Neural progenitor cell (in vitro differentiated cells): ENCODE measurements around the gene UBIAD1. TPM values are rescaled to one million over a fixed set of nuclear protein-coding genes. Genes with fewer than 3 reads are reported as not detected.

Experiments used
- DNase-seq: peaks from one replicate; pipeline ENCODE4 v3.0.0-alpha.2; 2016; ENCODE audit warnings: low spot score
- H2AFZ ChIP-seq: fragments of 200-600 bp; sonication (generic); replicated peaks from 2 replicates; pipeline ENCODE4 v1.6.1; 2016; ENCODE audit warnings: antibody characterized with exemption
- H3F3A ChIP-seq: fragments of 200-600 bp; sonication (generic); 2 replicates; pipeline ENCODE4 v1.6.1; 2016; ENCODE audit warnings: antibody characterized with exemption, low read depth
- H3K27ac ChIP-seq: fragments of 200-600 bp; sonication (generic); 2 replicates; pipeline ENCODE4 v1.5.1; 2016; ENCODE audit warnings: mild to moderate bottlenecking
- H3K27me3 ChIP-seq: fragments of 200-600 bp; sonication (generic); 2 replicates; pipeline ENCODE4 v1.6.1; 2016; ENCODE audit warnings: mild to moderate bottlenecking, moderate library complexity
- H3K36me3 ChIP-seq: fragments of 200-600 bp; sonication (generic); 2 replicates; pipeline ENCODE4 v1.5.1; 2016
- H3K4me1 ChIP-seq: fragments of 200-600 bp; sonication (generic); 2 replicates; pipeline ENCODE4 v1.6.1; 2016; ENCODE audit warnings: mixed run types
- H3K4me2 ChIP-seq: fragments of 200-600 bp; sonication (generic); 2 replicates; pipeline ENCODE4 v1.6.1; 2016
- H3K4me3 ChIP-seq: fragments of 200-600 bp; sonication (generic); 2 replicates; pipeline ENCODE4 v1.5.1; 2016
- H3K79me2 ChIP-seq: fragments of 200-600 bp; sonication (generic); 2 replicates; pipeline ENCODE4 v1.6.1; 2016; ENCODE audit warnings: low read depth
- H3K9ac ChIP-seq: fragments of 200-600 bp; sonication (generic); 2 replicates; pipeline ENCODE4 v1.6.1; 2016
- H3K9me3 ChIP-seq: fragments of 200-600 bp; sonication (generic); 2 replicates; pipeline ENCODE4 v1.5.1; 2016; ENCODE audit warnings: low read depth
- H4K20me1 ChIP-seq: fragments of 200-600 bp; sonication (generic); 2 replicates; pipeline ENCODE4 v1.6.1; 2016; ENCODE audit warnings: low read depth
- H3K27ac Mint-ChIP-seq: 3 replicates; pipeline ENCODE4 v1.8.0; 2021; ENCODE audit warnings: mixed read lengths
- H3K27me3 Mint-ChIP-seq: 2 replicates; pipeline ENCODE4 v1.8.0; 2022; ENCODE audit warnings: low read depth, mild to moderate bottlenecking, inconsistent platforms, moderate library complexity, mixed read lengths; ENCODE audit not compliant: insufficient read depth
- H3K36me3 Mint-ChIP-seq: 3 replicates; pipeline ENCODE4 v1.8.0; 2021; ENCODE audit warnings: mixed read lengths
- H3K4me1 Mint-ChIP-seq: 3 replicates; pipeline ENCODE4 v1.8.0; 2021; ENCODE audit warnings: mixed read lengths
- H3K4me3 Mint-ChIP-seq: 3 replicates; pipeline ENCODE4 v1.8.0; 2021; ENCODE audit warnings: mild to moderate bottlenecking, moderate library complexity, mixed read lengths
- H3K9me3 Mint-ChIP-seq: 3 replicates; pipeline ENCODE4 v1.8.0; 2020; ENCODE audit warnings: mixed read lengths
- CTCF ChIP-seq: fragments of 200-600 bp; sonication (generic); IDR thresholded peaks from 2 replicates; pipeline ENCODE4 v1.5.1; 2017; ENCODE audit warnings: antibody characterized with exemption, mild to moderate bottlenecking
- EZH2 ChIP-seq: fragments of 200-600 bp; sonication (generic); IDR thresholded peaks from 2 replicates; pipeline ENCODE4 v1.6.1; 2017; ENCODE audit warnings: antibody characterized with exemption, mild to moderate bottlenecking, moderate library complexity
- EZH2phosphoT487 ChIP-seq: fragments of 200-600 bp; sonication (generic); IDR thresholded peaks from 2 replicates; pipeline ENCODE4 v1.6.1; 2017; ENCODE audit warnings: antibody characterized with exemption
- total RNA-seq: library from RNA; depleted of rRNA; stranded (reverse); fragments of >200 nt; gene quantifications from 2 replicates; pipeline ENCODE4 v1.2.3, GENCODE V29; 2015; ENCODE audit warnings: low replicate concordance

The UBIAD1 gene
- total RNA-seq, 1 donor from 2014 or later, result 11.0 TPM

GRCh38 chr1:11273595-11274234 is 717 bp downstream of the UBIAD1 start:
- Histone ChIP-seq H3K4me2 (peak overlapping the region; percentile 93), H3F3A (peaks cover 8% of the 10 kb centered on the region), H4K20me1 (no peaks in the 10 kb centered on the region), H3K4me3 (peak overlapping the region; percentile 91), H3K9me3 (no peaks in the 10 kb centered on the region), H3K4me1 (peaks cover 13% of the 10 kb centered on the region), H3K79me2 (peaks cover 49% of the 10 kb centered on the region), H3K27ac (no peak overlapping the region), H2AFZ (peak overlapping the region; percentile 83), H3K36me3 (no peaks in the 10 kb centered on the region), H3K27me3 (no peaks in the 10 kb centered on the region), H3K9ac (peak overlapping the region; percentile 86)
- Mint-ChIP-seq H3K4me3 (peak overlapping the region; percentile 94), H3K9me3 (no peaks in the 10 kb centered on the region), H3K36me3 (peaks cover 4% of the 10 kb centered on the region), H3K4me1 (peaks cover 19% of the 10 kb centered on the region), H3K27me3 (peaks cover 3% of the 10 kb centered on the region), H3K27ac (peak overlapping the region; percentile 47)
- DNase-seq, result peak; percentile 31
- TF ChIP-seq CTCF, result no peak
- TF ChIP-seq EZH2phosphoT487, result no peak
- TF ChIP-seq EZH2, result no peak

- no peak for TF ChIP-seq EZH2
- TF ChIP-seq EZH2phosphoT487, result no peak
- TF ChIP-seq CTCF, result no peak
- Histone ChIP-seq H3K4me1 (peaks cover 9% of the 10 kb centered on the region), H3K27me3 (no peaks in the 10 kb centered on the region), H4K20me1 (peaks cover 3% of the 10 kb centered on the region), H2AFZ (no peak overlapping the region), H3K9ac (no peak overlapping the region), H3K79me2 (peaks cover 65% of the 10 kb centered on the region), H3K4me2 (no peak overlapping the region), H3K27ac (no peak overlapping the region), H3K9me3 (no peaks in the 10 kb centered on the region), H3K36me3 (no peaks in the 10 kb centered on the region), H3K4me3 (no peak overlapping the region), H3F3A (no peaks in the 10 kb centered on the region)
- Mint-ChIP-seq H3K36me3 (peaks cover 7% of the 10 kb centered on the region), H3K4me1 (peaks cover 13% of the 10 kb centered on the region), H3K4me3 (no peak overlapping the region), H3K9me3 (no peaks in the 10 kb centered on the region), H3K27ac (no peak overlapping the region), H3K27me3 (no peaks in the 10 kb centered on the region)
- DNase-seq, result no peak
Observed at GRCh38 chr1:11279152-11279551, 6.2 kb downstream of the UBIAD1 start.

- Histone ChIP-seq H3K27me3 (no peaks in the 10 kb centered on the region), H3K4me1 (peaks cover 5% of the 10 kb centered on the region), H4K20me1 (peaks cover 3% of the 10 kb centered on the region), H3K4me2 (no peak overlapping the region), H3K27ac (no peak overlapping the region), H3F3A (peaks cover 3% of the 10 kb centered on the region), H3K79me2 (peaks cover 65% of the 10 kb centered on the region), H3K4me3 (no peak overlapping the region), H2AFZ (no peak overlapping the region), H3K36me3 (no peaks in the 10 kb centered on the region), H3K9me3 (no peaks in the 10 kb centered on the region), H3K9ac (no peak overlapping the region)
- no peak for TF ChIP-seq CTCF
- TF ChIP-seq EZH2, result no peak
- TF ChIP-seq EZH2phosphoT487, result no peak
- no peak for DNase-seq
- Mint-ChIP-seq H3K27ac (no peak overlapping the region), H3K4me3 (no peak overlapping the region), H3K4me1 (peaks cover 13% of the 10 kb centered on the region), H3K36me3 (peaks cover 7% of the 10 kb centered on the region), H3K9me3 (no peaks in the 10 kb centered on the region), H3K27me3 (no peaks in the 10 kb centered on the region)
Observed at GRCh38 chr1:11279630-11280029, 6.6 kb downstream of the UBIAD1 start.
